Neuronal stem cell (in vitro differentiated cells): ENCODE measurements around the gene JPT1.
"Not testable (repeated sequence)": the region's sequence is repeated elsewhere in the genome, so short reads cannot be mapped to it uniquely, and the experiment has no call there.

Source experiments
- DNase-seq: peaks from one replicate; pipeline ENCODE4 v3.0.0-alpha.2; 2013; ENCODE audit warnings: low spot score
- H2AFZ ChIP-seq: one replicate; pipeline ENCODE4 v1.6.1; 2013; ENCODE audit warnings: mild to moderate bottlenecking, low read length, inconsistent platforms
- H2AK5ac ChIP-seq: 2 replicates; pipeline ENCODE4 v1.6.1; 2013; ENCODE audit warnings: low read depth, mild to moderate bottlenecking, inconsistent platforms, low read length, moderate library complexity, mixed read lengths
- H2BK120ac ChIP-seq: 2 replicates; pipeline ENCODE4 v1.6.1; 2013; ENCODE audit warnings: low read depth, mild to moderate bottlenecking, inconsistent platforms, low read length, moderate library complexity, mixed read lengths
- H2BK12ac ChIP-seq: one replicate; pipeline ENCODE4 v1.6.1; 2013; ENCODE audit warnings: low read length, inconsistent platforms
- H2BK15ac ChIP-seq: 2 replicates; pipeline ENCODE4 v1.6.1; 2013; ENCODE audit warnings: mild to moderate bottlenecking, low read length, inconsistent platforms, mixed read lengths
- H2BK5ac ChIP-seq: one replicate; pipeline ENCODE4 v1.6.1; 2013; ENCODE audit warnings: inconsistent platforms, mild to moderate bottlenecking, low read length, moderate library complexity
- H3K14ac ChIP-seq: one replicate; pipeline ENCODE4 v1.6.1; 2013; ENCODE audit warnings: low read length, inconsistent platforms
- H3K18ac ChIP-seq: 2 replicates; pipeline ENCODE4 v1.6.1; 2013; ENCODE audit warnings: low read length, inconsistent platforms
- H3K23ac ChIP-seq: 2 replicates; pipeline ENCODE4 v1.6.1; 2013; ENCODE audit warnings: low read depth, mild to moderate bottlenecking, mixed read lengths, low read length, inconsistent platforms; ENCODE audit not compliant: poor library complexity
- H3K27ac ChIP-seq: replicated peaks from 3 replicates; pipeline ENCODE4 v1.5.1; 2013; ENCODE audit warnings: low read length, inconsistent platforms
- H3K27me3 ChIP-seq, 3 experiments: 2 replicates each; pipeline ENCODE4 v1.6.1; 2013; ENCODE audit warnings: low read length in 3 of 3, mild to moderate bottlenecking in 2 of 3, inconsistent platforms in 1 of 3, low read depth in 1 of 3, mixed read lengths in 1 of 3, moderate library complexity in 1 of 3; ENCODE audit not compliant: control insufficient read depth in 3 of 3, insufficient read depth in 3 of 3
- H3K36me3 ChIP-seq, 2 donors: replicated peaks in 1 of 2; 2 replicates each; pipeline ENCODE4 v1.6.1; 2013; ENCODE audit warnings: low read length in 2 of 2; ENCODE audit not compliant: control insufficient read depth in 2 of 2, insufficient read depth in 2 of 2
- H3K4ac ChIP-seq: 2 replicates; pipeline ENCODE4 v1.6.1; 2013; ENCODE audit warnings: inconsistent platforms, mild to moderate bottlenecking, low read length, moderate library complexity
- H3K4me1 ChIP-seq, 2 donors: 1 replicate in 1 of 2; 2 replicates in 1 of 2; pipeline ENCODE4 v1.6.1; 2013; ENCODE audit warnings: low read length in 2 of 2, low read depth in 1 of 2; ENCODE audit not compliant: control insufficient read depth in 2 of 2, insufficient read depth in 1 of 2
- H3K4me2 ChIP-seq: one replicate; pipeline ENCODE4 v1.6.1; 2013; ENCODE audit warnings: mild to moderate bottlenecking, low read length, inconsistent platforms; ENCODE audit not compliant: insufficient read depth, poor library complexity, severe bottlenecking
- H3K4me3 ChIP-seq, 2 donors: 2 replicates each; pipeline ENCODE4 v1.5.1; 2013; ENCODE audit warnings: low read length in 2 of 2, mild to moderate bottlenecking in 2 of 2, inconsistent platforms in 1 of 2, moderate library complexity in 1 of 2
- H3K79me1 ChIP-seq: one replicate; pipeline ENCODE4 v1.6.1; 2013; ENCODE audit warnings: low read depth, mild to moderate bottlenecking, inconsistent platforms, low read length, moderate library complexity
- H3K9ac ChIP-seq: one replicate; pipeline ENCODE4 v1.6.1; 2013; ENCODE audit warnings: mild to moderate bottlenecking, low read depth, low read length, inconsistent platforms; ENCODE audit not compliant: poor library complexity
- H3K9me3 ChIP-seq, 2 donors: replicated peaks in 1 of 2; 2 replicates each; pipeline versions ENCODE3 to v1.6.1; 2013; ENCODE audit warnings: low read length in 2 of 2, mild to moderate bottlenecking in 2 of 2, inconsistent platforms in 1 of 2, low read depth in 1 of 2, mixed read lengths in 1 of 2, moderate library complexity in 1 of 2; ENCODE audit not compliant: control insufficient read depth in 2 of 2, insufficient read depth in 1 of 2
- H4K8ac ChIP-seq: one replicate; pipeline ENCODE4 v1.6.1; 2013; ENCODE audit warnings: low read depth, mild to moderate bottlenecking, inconsistent platforms, low read length, moderate library complexity
- H4K91ac ChIP-seq: one replicate; pipeline ENCODE4 v1.6.1; 2013; ENCODE audit warnings: low read length, low read depth, mild to moderate bottlenecking, inconsistent platforms; ENCODE audit not compliant: poor library complexity
- WGBS, 2 donors: extraction: QIAGEN DNeasy Blood & Tissue Kit; methylation state at CpG; one replicate each; pipeline ENCODE4 v1.1.7; 2013; ENCODE audit warnings: missing lambda C conversion rate in 2 of 2, mixed read lengths in 1 of 2; ENCODE audit not compliant: insufficient read length in 2 of 2, insufficient replicate concordance in 1 of 2; ENCODE audit errors: extremely low coverage in 2 of 2; 5-methylcytosine and 5-hydroxymethylcytosine counted together

Gene JPT1

DNA sequence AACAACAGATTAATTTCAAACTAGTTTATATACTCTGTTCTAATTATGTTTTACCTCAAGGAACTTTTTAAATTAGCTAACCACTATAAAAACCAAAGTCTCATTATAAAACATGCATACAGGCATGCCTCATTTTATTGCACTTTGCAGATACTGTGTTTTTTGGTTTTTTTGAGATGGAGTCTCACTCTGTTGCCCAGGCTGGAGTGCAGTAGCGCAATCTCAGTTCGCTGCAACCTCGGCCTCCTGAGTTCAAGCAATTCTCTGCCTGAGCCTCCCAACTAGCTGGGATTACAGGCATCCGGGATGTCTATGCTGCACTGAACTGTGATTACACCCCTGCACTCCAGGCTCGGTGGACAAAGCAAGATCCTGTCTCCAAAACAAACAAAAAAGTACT is 8.8 kb upstream of the JPT1 start:
- H4K8ac ChIP-seq = no peak overlapping the region
- H2AK5ac ChIP-seq = no peak overlapping the region
- H2BK15ac ChIP-seq = no peak overlapping the region
- H4K91ac ChIP-seq = no peak overlapping the region
- H3K4me2 ChIP-seq = no peak overlapping the region
- H2AFZ ChIP-seq = no peak overlapping the region
- H3K4me3 ChIP-seq = no peak overlapping the region
- no peak overlapping the region for H2BK5ac ChIP-seq
- no peak overlapping the region for H3K4ac ChIP-seq
- peaks cover 10 to 78% of the 10 kb centered on the region in 2 donors for H3K36me3 ChIP-seq
- H3K4me1 ChIP-seq = no peaks in the 10 kb centered on the region
- no peak for DNase-seq
- no peak overlapping the region for H2BK120ac ChIP-seq
- no peaks in the 10 kb centered on the region for H3K9me3 ChIP-seq
- H3K27me3 ChIP-seq = no peaks in the 10 kb centered on the region
- no peak overlapping the region for H3K18ac ChIP-seq
- H3K79me1 ChIP-seq = no peaks in the 10 kb centered on the region
- H3K27ac ChIP-seq = no peak overlapping the region
- H3K9ac ChIP-seq = no peak overlapping the region
- H3K23ac ChIP-seq = no peak overlapping the region
- WGBS, 2 donors = no CpG with 5 or more reads among the region's 5 CpGs
- no peak overlapping the region for H3K14ac ChIP-seq
- H2BK12ac ChIP-seq = no peak overlapping the region

DNA sequence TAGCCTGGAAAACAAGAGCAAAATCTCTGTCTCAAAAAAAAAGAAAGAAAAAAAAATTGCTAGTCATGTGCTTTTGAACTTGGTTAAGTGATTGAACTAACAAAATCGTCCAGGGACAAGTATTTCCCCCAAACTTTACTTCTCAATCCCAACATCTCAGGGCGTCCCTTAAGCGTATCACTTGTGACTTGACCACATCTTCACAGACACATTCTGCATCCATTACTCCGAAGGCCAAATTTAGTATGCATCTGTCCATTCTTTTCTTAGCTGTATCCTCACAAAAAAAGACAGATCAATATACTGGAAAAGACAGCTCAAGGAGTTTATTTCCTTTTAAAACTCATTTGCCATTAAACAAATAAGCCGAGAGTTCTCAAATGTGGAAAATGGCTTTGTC is 5.9 kb upstream of the JPT1 start:
- H3K79me1 ChIP-seq = no peaks in the 10 kb centered on the region
- peaks cover 3 to 60% of the 10 kb centered on the region in 2 donors for H3K36me3 ChIP-seq
- no peak overlapping the region for H3K4ac ChIP-seq
- H3K9ac ChIP-seq = no peak overlapping the region
- H2AK5ac ChIP-seq = no peak overlapping the region
- H2AFZ ChIP-seq = no peak overlapping the region
- H4K8ac ChIP-seq = no peak overlapping the region
- no peak overlapping the region for H2BK12ac ChIP-seq
- no peak overlapping the region for H2BK5ac ChIP-seq
- no CpG with 5 or more reads among the region's 5 CpGs for WGBS, 2 donors
- DNase-seq = no peak
- H3K9me3 ChIP-seq = no peaks in the 10 kb centered on the region
- no peak overlapping the region for H2BK15ac ChIP-seq
- no peak overlapping the region for H4K91ac ChIP-seq
- H3K27ac ChIP-seq = no peak overlapping the region
- H2BK120ac ChIP-seq = no peak overlapping the region
- H3K4me2 ChIP-seq = no peak overlapping the region
- no peak overlapping the region for H3K4me3 ChIP-seq
- peaks cover 0 to 1% of the 10 kb centered on the region in 2 donors for H3K4me1 ChIP-seq
- H3K14ac ChIP-seq = no peak overlapping the region
- H3K23ac ChIP-seq = no peak overlapping the region
- H3K27me3 ChIP-seq = no peaks in the 10 kb centered on the region
- H3K18ac ChIP-seq = no peak overlapping the region

DNA sequence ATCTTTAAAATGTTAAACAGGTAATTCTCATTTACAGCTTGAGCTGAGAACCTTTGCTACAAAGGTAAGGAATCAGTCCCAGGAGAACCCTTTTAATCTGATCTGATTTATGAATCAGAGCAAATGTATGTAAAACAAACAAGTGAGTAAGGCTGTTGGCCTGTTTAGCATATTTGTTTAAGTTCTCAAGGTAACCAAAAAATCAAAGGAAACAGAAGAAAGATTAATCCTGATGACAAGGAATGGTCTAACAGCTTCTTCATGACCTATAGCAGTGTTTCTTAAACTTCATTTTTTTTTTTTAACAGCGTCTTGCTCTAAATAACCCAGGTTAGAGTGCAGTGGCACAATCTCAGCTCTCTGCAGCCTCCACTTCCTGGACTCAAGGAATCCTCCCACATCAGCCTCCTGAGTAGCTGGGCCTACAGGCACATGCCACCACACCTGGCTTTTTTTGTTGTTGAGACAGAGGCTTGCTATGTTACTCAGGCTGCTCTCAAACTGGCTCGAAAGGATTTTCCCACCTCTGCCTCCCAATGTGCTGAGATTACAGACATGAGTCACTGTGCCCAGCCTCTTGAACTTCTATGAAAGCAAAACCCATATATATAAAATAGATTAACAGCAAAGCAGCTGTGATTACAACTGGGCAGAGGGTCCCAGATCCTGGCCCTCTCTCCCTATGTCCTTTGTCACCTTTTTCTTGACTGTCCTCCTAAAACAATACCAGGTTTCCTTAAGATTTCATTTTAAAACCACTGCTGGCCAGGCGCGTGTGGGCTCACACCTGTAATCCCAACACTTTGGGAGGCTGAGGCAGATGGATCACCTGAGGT is 5.1 kb upstream of the JPT1 start:
- H2BK120ac ChIP-seq = no peak overlapping the region
- H3K9ac ChIP-seq = no peak overlapping the region
- no peak overlapping the region for H3K23ac ChIP-seq
- H3K4ac ChIP-seq = no peak overlapping the region
- H3K4me1 ChIP-seq = peaks cover 3 to 7% of the 10 kb centered on the region in 2 donors
- no peak overlapping the region for H2BK12ac ChIP-seq
- no peak overlapping the region for H3K18ac ChIP-seq
- peaks cover 3 to 55% of the 10 kb centered on the region in 2 donors for H3K36me3 ChIP-seq
- WGBS, 2 donors = no CpG with 5 or more reads among the region's 4 CpGs
- no peak overlapping the region for H2AK5ac ChIP-seq
- no peak overlapping the region for H3K14ac ChIP-seq
- no peak overlapping the region for H3K27ac ChIP-seq
- H3K9me3 ChIP-seq = no peaks in the 10 kb centered on the region
- H2BK5ac ChIP-seq = no peak overlapping the region
- H2BK15ac ChIP-seq = no peak overlapping the region
- no peak overlapping the region for H4K91ac ChIP-seq
- no peak overlapping the region for H2AFZ ChIP-seq
- H3K4me3 ChIP-seq = no peak overlapping the region
- no peak overlapping the region for H4K8ac ChIP-seq
- no peak for DNase-seq
- H3K79me1 ChIP-seq = no peaks in the 10 kb centered on the region
- H3K27me3 ChIP-seq = no peaks in the 10 kb centered on the region
- H3K4me2 ChIP-seq = no peak overlapping the region

DNA sequence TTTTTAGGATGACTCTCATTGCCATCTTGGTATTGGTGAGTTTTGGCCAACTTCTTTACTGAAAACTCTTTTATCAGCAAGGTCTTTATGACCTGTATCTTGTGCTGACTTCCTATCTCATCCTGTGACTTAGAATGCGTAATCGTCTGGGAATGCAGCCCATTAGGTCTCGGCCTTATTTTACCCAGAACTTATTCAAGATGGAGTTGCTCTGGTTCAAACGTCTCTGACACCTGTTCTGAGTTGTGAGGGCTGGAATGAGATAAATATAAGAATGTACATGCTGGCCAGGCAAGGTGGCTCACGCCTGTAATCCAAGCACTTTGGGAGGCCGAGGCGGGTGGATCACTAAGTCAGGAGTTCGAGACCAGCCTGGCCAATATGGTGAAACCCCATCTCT is 4.2 kb upstream of the JPT1 start:
- not testable (repeated sequence) for H3K23ac ChIP-seq, H3K4ac ChIP-seq, H4K91ac ChIP-seq, H2BK120ac ChIP-seq, H3K27ac ChIP-seq, H3K4me3 ChIP-seq, H2AK5ac ChIP-seq, H3K79me1 ChIP-seq, H2BK12ac ChIP-seq, H3K27me3 ChIP-seq, H2BK15ac ChIP-seq, H4K8ac ChIP-seq, H3K9me3 ChIP-seq, H2BK5ac ChIP-seq, H3K18ac ChIP-seq, H3K14ac ChIP-seq, H3K4me1 ChIP-seq, H2AFZ ChIP-seq, H3K4me2 ChIP-seq, H3K9ac ChIP-seq, DNase-seq
- WGBS, 2 donors = no CpG with 5 or more reads among the region's 8 CpGs
- H3K36me3 ChIP-seq = peaks cover 3 to 47% of the 10 kb centered on the region in 2 donors
